Gastroesophageal sphincter (tissue), 3 donors: ENCODE results near the gene MYO3B.

Experiments
- EP300 ChIP-seq: sonication (generic); formaldehyde crosslinking; IDR thresholded peaks from one replicate; pipeline ENCODE4 v1.6.1; 2017; ENCODE audit warnings: antibody characterized with exemption, mild to moderate bottlenecking
- POLR2A ChIP-seq, 2 donors: fragments of 450-650 bp; IDR thresholded peaks; one replicate each; pipeline ENCODE4 v1.6.1; 2017; ENCODE audit warnings: antibody characterized with exemption in 2 of 2, mild to moderate bottlenecking in 2 of 2, moderate library complexity in 1 of 2
- TF ChIP-seq, protein P1 (sequence below), 4 experiments: fragments of 200-600 bp in 2 of 4; fragments of 450-650 bp in 2 of 4; sonication (generic) in 1 of 4; IDR thresholded peaks; one replicate each; pipeline ENCODE4 v1.5.1; 2017 to 2019; ENCODE audit warnings: antibody characterized with exemption in 4 of 4, mild to moderate bottlenecking in 2 of 4, moderate library complexity in 2 of 4

DNA sequence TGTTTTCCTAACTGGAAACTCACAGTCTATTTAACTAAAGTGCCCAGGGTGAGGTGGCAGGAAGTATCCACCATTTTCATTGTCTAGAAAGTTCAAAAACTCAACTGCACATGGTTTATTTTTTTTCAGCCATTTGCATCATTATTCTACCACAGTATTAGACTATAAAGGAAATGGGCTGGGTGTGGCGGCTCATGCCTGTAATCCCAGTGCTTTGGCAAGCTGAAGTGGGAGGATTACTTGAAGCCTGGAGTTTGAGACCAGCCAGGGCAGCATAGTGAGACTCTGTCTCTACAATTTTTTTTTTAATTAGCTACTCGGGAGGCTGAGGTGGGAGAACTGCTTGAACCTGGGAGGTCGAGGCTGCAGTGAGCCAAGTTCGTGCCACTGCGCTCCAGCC, 213.8 kb downstream of the MYO3B start:
- TF ChIP-seq POLR2A (IDR thresholded peaks at IDR 0.05) (no peak), EP300 (no peak)
- TF ChIP-seq, protein P1, sequence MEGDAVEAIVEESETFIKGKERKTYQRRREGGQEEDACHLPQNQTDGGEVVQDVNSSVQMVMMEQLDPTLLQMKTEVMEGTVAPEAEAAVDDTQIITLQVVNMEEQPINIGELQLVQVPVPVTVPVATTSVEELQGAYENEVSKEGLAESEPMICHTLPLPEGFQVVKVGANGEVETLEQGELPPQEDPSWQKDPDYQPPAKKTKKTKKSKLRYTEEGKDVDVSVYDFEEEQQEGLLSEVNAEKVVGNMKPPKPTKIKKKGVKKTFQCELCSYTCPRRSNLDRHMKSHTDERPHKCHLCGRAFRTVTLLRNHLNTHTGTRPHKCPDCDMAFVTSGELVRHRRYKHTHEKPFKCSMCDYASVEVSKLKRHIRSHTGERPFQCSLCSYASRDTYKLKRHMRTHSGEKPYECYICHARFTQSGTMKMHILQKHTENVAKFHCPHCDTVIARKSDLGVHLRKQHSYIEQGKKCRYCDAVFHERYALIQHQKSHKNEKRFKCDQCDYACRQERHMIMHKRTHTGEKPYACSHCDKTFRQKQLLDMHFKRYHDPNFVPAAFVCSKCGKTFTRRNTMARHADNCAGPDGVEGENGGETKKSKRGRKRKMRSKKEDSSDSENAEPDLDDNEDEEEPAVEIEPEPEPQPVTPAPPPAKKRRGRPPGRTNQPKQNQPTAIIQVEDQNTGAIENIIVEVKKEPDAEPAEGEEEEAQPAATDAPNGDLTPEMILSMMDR (IDR thresholded peaks at IDR 0.05), result no peak
